Trophoblast cell (in vitro differentiated cells and primary cell): ENCODE measurements around the gene PDGFRB.

Source experiments
- DNase-seq, 2 donors: peaks; one replicate each; pipeline ENCODE4 v3.0.0-alpha.2; 2016
- H2AFZ ChIP-seq: 2 replicates; pipeline ENCODE4 v1.6.1; 2013; ENCODE audit warnings: low read length, moderate library complexity, mild to moderate bottlenecking; ENCODE audit not compliant: insufficient read depth, poor library complexity
- H2AK5ac ChIP-seq: 2 replicates; pipeline ENCODE4 v1.6.1; 2013; ENCODE audit warnings: mild to moderate bottlenecking, low read length
- H2BK120ac ChIP-seq: 2 replicates; pipeline ENCODE4 v1.6.1; 2013; ENCODE audit warnings: low read length, mild to moderate bottlenecking, moderate library complexity; ENCODE audit not compliant: insufficient read depth, poor library complexity
- H2BK12ac ChIP-seq: 2 replicates; pipeline ENCODE4 v1.6.1; 2013; ENCODE audit warnings: mild to moderate bottlenecking, low read length, moderate library complexity
- H2BK5ac ChIP-seq: 2 replicates; pipeline ENCODE4 v1.6.1; 2013; ENCODE audit warnings: low read length, low read depth, moderate library complexity, mild to moderate bottlenecking; ENCODE audit not compliant: poor library complexity
- H3K14ac ChIP-seq: 2 replicates; pipeline ENCODE4 v1.6.1; 2013; ENCODE audit warnings: mild to moderate bottlenecking, low read length
- H3K18ac ChIP-seq: 2 replicates; pipeline ENCODE4 v1.6.1; 2013; ENCODE audit warnings: mild to moderate bottlenecking, low read length
- H3K23ac ChIP-seq: 2 replicates; pipeline ENCODE4 v1.6.1; 2013; ENCODE audit warnings: low read length
- H3K27ac ChIP-seq: 2 replicates; pipeline ENCODE4 v1.5.1; 2013; ENCODE audit warnings: low read depth, mild to moderate bottlenecking, inconsistent platforms, low read length, moderate library complexity
- H3K27me3 ChIP-seq: 2 replicates; pipeline ENCODE4 v1.6.1; 2013; ENCODE audit warnings: inconsistent platforms, mild to moderate bottlenecking, low read length, moderate library complexity; ENCODE audit not compliant: insufficient read depth
- H3K36me3 ChIP-seq, 2 experiments: 1 replicate in 1 of 2; 2 replicates in 1 of 2; pipeline ENCODE4 v1.6.1; 2013; ENCODE audit warnings: low read length in 2 of 2, mild to moderate bottlenecking in 2 of 2, moderate library complexity in 1 of 2; ENCODE audit not compliant: insufficient read depth in 2 of 2, control insufficient read depth in 1 of 2
- H3K4ac ChIP-seq: 2 replicates; pipeline ENCODE4 v1.6.1; 2013; ENCODE audit warnings: low read depth, mild to moderate bottlenecking, low read length, moderate library complexity
- H3K4me1 ChIP-seq, 2 experiments: 1 replicate in 1 of 2; 2 replicates in 1 of 2; pipeline ENCODE4 v1.6.1; 2013; ENCODE audit warnings: low read length in 2 of 2, mild to moderate bottlenecking in 2 of 2, moderate library complexity in 1 of 2; ENCODE audit not compliant: insufficient read depth in 2 of 2, control insufficient read depth in 1 of 2
- H3K4me2 ChIP-seq: 2 replicates; pipeline ENCODE4 v1.6.1; 2013; ENCODE audit warnings: inconsistent platforms, mild to moderate bottlenecking, low read length, moderate library complexity
- H3K4me3 ChIP-seq: 2 replicates; pipeline ENCODE4 v1.5.1; 2013; ENCODE audit warnings: mild to moderate bottlenecking, low read depth, low read length, inconsistent platforms
- H3K79me1 ChIP-seq: one replicate; pipeline ENCODE4 v1.6.1; 2013; ENCODE audit warnings: low read length
- H3K79me2 ChIP-seq: 2 replicates; pipeline ENCODE4 v1.6.1; 2013; ENCODE audit warnings: low read length, mild to moderate bottlenecking; ENCODE audit not compliant: control insufficient read depth, insufficient read depth, poor library complexity
- H3K9ac ChIP-seq: 2 replicates; pipeline ENCODE4 v1.6.1; 2013; ENCODE audit warnings: mild to moderate bottlenecking, low read length
- H3K9me3 ChIP-seq: 2 replicates; pipeline ENCODE4 v1.6.1; 2013; ENCODE audit warnings: low read depth, mild to moderate bottlenecking, control low read depth, inconsistent platforms, low read length; ENCODE audit not compliant: insufficient read depth
- H4K12ac ChIP-seq: 2 replicates; pipeline ENCODE4 v1.6.1; 2013; ENCODE audit warnings: low read depth, mild to moderate bottlenecking, low read length, moderate library complexity
- H4K8ac ChIP-seq: 2 replicates; pipeline ENCODE4 v1.6.1; 2013; ENCODE audit warnings: low read depth, mild to moderate bottlenecking, low read length, moderate library complexity
- H4K91ac ChIP-seq: one replicate; pipeline ENCODE4 v1.6.1; 2013; ENCODE audit warnings: low read depth, mild to moderate bottlenecking, low read length, moderate library complexity
- WGBS: extraction: QIAGEN DNeasy Blood & Tissue Kit; methylation state at CpG from one replicate; pipeline ENCODE4 v1.1.7; 2013; ENCODE audit warnings: missing lambda C conversion rate; ENCODE audit not compliant: insufficient read length, insufficient coverage; ENCODE audit errors: extremely low coverage; 5-methylcytosine and 5-hydroxymethylcytosine counted together

Gene PDGFRB

DNA sequence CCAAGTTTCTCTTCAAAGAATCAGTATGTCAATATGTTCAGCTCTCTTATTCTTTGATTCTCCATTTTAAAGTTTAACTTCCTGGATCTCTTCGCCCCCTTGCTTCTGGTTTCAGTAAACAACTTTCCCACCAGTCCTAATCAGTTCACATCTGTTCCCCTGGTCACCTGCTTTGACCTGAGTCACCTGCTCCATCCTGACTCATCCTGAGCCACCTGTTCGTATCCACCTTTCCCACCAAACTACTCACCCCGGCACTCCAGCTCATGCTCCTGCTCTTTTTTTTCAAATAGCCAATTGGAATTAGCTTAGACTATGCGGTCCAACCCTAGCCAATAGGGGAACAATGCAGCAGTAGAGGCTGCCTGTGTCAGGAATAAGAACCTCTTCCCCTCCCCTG is 45.7 kb downstream of the PDGFRB start:
- Histone ChIP-seq H3K4me1 (peaks cover 59 to 60% of the 10 kb centered on the region in 2 experiments), H4K8ac (no peak overlapping the region), H3K27ac (no peak overlapping the region), H3K23ac (no peak overlapping the region), H3K18ac (no peak overlapping the region), H3K79me2 (peaks cover 15% of the 10 kb centered on the region), H2AK5ac (no peak overlapping the region), H2BK5ac (no peak overlapping the region), H3K4me2 (no peak overlapping the region), H4K91ac (no peak overlapping the region), H2AFZ (no peak overlapping the region), H3K79me1 (peaks cover 60% of the 10 kb centered on the region), H3K4me3 (no peak overlapping the region), H3K4ac (no peak overlapping the region), H2BK12ac (no peak overlapping the region), H4K12ac (no peak overlapping the region), H2BK120ac (no peak overlapping the region), H3K14ac (no peak overlapping the region), H3K9ac (no peak overlapping the region), H3K27me3 (no peaks in the 10 kb centered on the region), H3K36me3 (peaks cover 10% of the 10 kb centered on the region in 2 experiments), H3K9me3 (no peaks in the 10 kb centered on the region)
- DNase-seq = peak; percentile 82 to 86
- WGBS = no CpG with 5 or more reads among the region's 4 CpGs

DNA sequence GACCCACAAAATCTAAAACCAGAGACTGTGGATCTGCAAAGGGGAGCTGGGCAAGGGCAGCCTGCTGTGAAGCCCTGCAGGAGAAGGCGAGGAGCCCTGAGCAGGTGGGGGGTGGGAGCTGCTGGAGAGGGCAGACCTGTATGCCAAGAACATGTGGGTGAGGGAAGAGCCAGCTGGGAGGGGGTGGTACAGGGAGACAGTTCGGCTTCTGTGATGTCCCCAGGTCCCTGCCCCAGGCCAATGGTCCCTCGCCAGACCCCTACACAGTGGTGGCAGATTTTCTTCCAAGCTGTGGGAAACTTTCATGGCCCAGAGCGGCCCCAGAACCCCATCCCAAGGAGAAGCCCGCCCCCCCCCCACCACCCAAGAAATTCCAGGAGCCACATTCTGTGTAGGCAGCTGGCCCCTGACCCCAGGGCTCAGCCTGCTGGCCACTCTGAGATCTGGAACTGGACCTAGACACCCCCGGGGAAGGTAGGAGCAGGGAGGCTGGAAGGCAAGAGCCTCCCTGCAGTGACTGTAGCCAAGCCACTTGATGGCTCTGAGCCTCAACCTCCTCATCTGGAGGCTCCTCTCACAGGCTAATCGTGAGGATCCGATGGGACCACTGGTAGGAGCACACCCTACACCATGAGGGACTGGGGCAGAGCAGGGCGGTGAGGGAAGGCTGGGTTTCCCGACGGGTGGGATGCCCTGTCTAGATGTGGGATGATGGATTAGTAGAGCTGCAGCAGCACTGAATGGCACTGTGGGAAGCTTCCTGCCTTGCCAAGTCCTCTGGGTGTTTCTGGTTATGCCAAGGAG is 46.7 kb downstream of the PDGFRB start:
- Histone ChIP-seq H4K8ac (peak overlapping the region; percentile 32), H3K4me1 (peaks cover 50 to 54% of the 10 kb centered on the region in 2 experiments), H3K4me2 (no peak overlapping the region), H3K4me3 (no peak overlapping the region), H2BK5ac (peak overlapping the region; percentile 67), H2AFZ (no peak overlapping the region), H3K79me1 (peaks cover 51% of the 10 kb centered on the region), H4K91ac (peak overlapping the region; percentile 84), H3K79me2 (peaks cover 13% of the 10 kb centered on the region), H3K27me3 (no peaks in the 10 kb centered on the region), H2BK12ac (peak overlapping the region; percentile 39), H3K36me3 (peaks cover under 1 to 3% of the 10 kb centered on the region in 2 experiments), H2BK120ac (peak overlapping the region; percentile 59), H3K14ac (peak overlapping the region; percentile 58), H3K9me3 (no peaks in the 10 kb centered on the region), H3K4ac (peak overlapping the region; percentile 25), H3K18ac (peak overlapping the region; percentile 52), H2AK5ac (peak overlapping the region; percentile 77), H3K27ac (peak overlapping the region; percentile 70), H3K23ac (no peak overlapping the region), H4K12ac (no peak overlapping the region), H3K9ac (no peak overlapping the region)
- DNase-seq = no peak
- WGBS = no CpG with 5 or more reads among the region's 11 CpGs

DNA sequence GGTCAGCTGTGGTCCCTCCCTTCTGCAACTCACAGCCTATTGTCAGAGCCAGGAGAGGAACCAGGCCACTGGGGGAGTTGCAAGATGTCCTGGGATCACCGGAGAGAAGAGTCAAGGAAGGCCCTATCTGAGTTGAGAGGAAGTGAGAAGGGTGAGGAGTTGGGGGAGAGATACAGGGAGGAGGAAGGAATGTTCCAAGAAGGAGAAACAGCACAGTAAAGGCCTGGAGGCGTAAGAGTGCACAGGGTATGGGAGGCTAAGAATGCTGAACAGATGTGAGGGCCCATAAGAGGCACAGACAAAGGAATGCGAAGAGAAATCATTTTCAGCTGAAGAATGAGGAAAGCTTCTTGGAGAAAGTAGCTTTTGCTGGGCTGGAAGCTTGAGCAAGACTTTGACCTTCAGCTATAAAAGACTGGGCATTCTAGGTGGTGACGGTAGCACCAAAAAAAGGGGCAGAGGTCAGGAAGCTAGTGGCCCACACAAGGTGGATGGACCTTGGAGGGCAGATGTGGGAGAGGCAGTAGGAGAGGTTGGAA is 47.7 kb downstream of the PDGFRB start:
- no peak overlapping the region for H3K4me3 ChIP-seq
- peak overlapping the region; percentile 36 for H2AK5ac ChIP-seq
- peaks cover 10% of the 10 kb centered on the region for H3K79me2 ChIP-seq
- no peak overlapping the region for H2BK12ac ChIP-seq
- no peak overlapping the region for H3K9ac ChIP-seq
- H3K14ac ChIP-seq = peak overlapping the region; percentile 10
- H2BK120ac ChIP-seq = peak overlapping the region; percentile 12
- no peak overlapping the region for H2AFZ ChIP-seq
- H3K18ac ChIP-seq = no peak overlapping the region
- peak overlapping the region; percentile 2 for H3K4ac ChIP-seq
- peak overlapping the region; percentile 52 for H4K91ac ChIP-seq
- H3K23ac ChIP-seq = no peak overlapping the region
- H3K27me3 ChIP-seq = no peaks in the 10 kb centered on the region
- no CpG with 5 or more reads among the region's 4 CpGs for WGBS
- peak overlapping the region; percentile 70 for H3K27ac ChIP-seq
- H4K12ac ChIP-seq = no peak overlapping the region
- peak; percentile 86 to 96 for DNase-seq
- peaks cover 45 to 52% of the 10 kb centered on the region in 2 experiments for H3K4me1 ChIP-seq
- peaks cover 0 to 2% of the 10 kb centered on the region in 2 experiments for H3K36me3 ChIP-seq
- H3K79me1 ChIP-seq = peaks cover 43% of the 10 kb centered on the region
- peak overlapping the region; percentile 5 for H4K8ac ChIP-seq
- H2BK5ac ChIP-seq = peak overlapping the region; percentile 29
- H3K4me2 ChIP-seq = no peak overlapping the region
- no peaks in the 10 kb centered on the region for H3K9me3 ChIP-seq

DNA sequence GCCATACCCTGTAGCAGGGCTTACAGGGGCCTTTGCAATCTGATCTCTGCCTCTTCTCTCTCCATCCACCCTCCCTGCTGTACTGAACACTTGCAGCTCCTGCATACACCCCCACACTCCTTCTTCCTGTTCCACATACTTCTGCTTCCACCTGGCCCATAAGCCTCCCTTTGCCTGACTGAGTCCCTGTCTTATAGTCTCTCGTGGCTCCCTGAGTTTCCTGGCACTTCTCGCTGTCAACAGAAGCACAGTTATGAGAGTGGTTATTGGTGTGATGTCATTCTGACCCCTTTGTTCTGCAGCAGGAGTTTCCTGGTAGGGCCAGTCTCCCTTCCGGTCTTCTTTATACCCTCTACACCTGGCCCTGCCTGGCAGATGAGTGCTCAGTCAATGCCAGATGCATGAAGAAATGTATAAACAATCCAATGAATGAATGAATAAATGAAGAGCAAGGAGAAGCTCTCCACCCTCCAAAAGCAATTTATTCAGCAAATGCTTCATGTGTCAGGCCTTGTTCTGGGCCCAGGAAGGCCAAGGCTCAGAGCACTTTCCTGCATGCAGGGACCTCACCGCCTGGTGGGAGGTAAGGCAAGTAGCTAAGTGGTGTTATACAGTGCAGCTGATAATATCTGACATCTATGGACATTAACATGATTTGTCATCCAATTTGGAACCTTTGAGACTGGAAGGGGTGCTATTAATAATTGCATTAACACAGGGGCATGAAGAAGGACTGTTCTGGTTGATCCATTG is 48.8 kb downstream of the PDGFRB start:
- H3K4ac ChIP-seq = no peak overlapping the region
- H2BK120ac ChIP-seq = peak overlapping the region; percentile 34
- no peak overlapping the region for H3K9ac ChIP-seq
- no peaks in the 10 kb centered on the region for H3K27me3 ChIP-seq
- H3K4me3 ChIP-seq = no peak overlapping the region
- no peak overlapping the region for H2AFZ ChIP-seq
- peak overlapping the region; percentile 70 for H3K27ac ChIP-seq
- peak overlapping the region; percentile 3 for H4K8ac ChIP-seq
- H3K23ac ChIP-seq = no peak overlapping the region
- peak overlapping the region; percentile 28 for H2BK5ac ChIP-seq
- WGBS = no CpG with 5 or more reads among the region's 4 CpGs
- H3K36me3 ChIP-seq = peaks cover 0 to 2% of the 10 kb centered on the region in 2 experiments
- DNase-seq = no peak
- H4K12ac ChIP-seq = no peak overlapping the region
- peaks cover 8% of the 10 kb centered on the region for H3K79me2 ChIP-seq
- peak overlapping the region; percentile 52 for H4K91ac ChIP-seq
- no peaks in the 10 kb centered on the region for H3K9me3 ChIP-seq
- peak overlapping the region; percentile 26 for H2BK12ac ChIP-seq
- H3K18ac ChIP-seq = no peak overlapping the region
- peaks cover 34% of the 10 kb centered on the region for H3K79me1 ChIP-seq
- no peak overlapping the region for H3K4me2 ChIP-seq
- peaks cover 39 to 47% of the 10 kb centered on the region in 2 experiments for H3K4me1 ChIP-seq
- peak overlapping the region; percentile 56 for H3K14ac ChIP-seq
- peak overlapping the region; percentile 60 for H2AK5ac ChIP-seq
